Measurements from ENCODE around the gene PCDH9. TPM values are rescaled to one million over a fixed set of nuclear protein-coding genes. Genes with fewer than 3 reads are reported as not detected.
"Not testable (repeated sequence)": the region's sequence is repeated elsewhere in the genome, so short reads cannot be mapped to it uniquely, and the experiment has no call there.

Gene PCDH9
- total and polyA plus RNA-seq, 5 donors = 5.1 to 30.0 (median 27.8) TPM

- no peak overlapping the region for H3K27ac ChIP-seq (ENCODE audit: low read length)
- WGBS = 91% methylated on average over 10 of the region's 10 CpGs
- no peak for ATAC-seq
Observed at GRCh38 chr13:66623129-66623820, 606.9 kb downstream of the PCDH9 start.

GRCh38 chr13:66621906-66622447 is 608.2 kb downstream of the PCDH9 start:
- H3K27me3 ChIP-seq (ENCODE audit: control insufficient read depth, insufficient read depth); H3K4me1 ChIP-seq (ENCODE audit: control insufficient read depth, insufficient read depth, low read length); intact Hi-C loops (cut with DNase I); H3K9me3 ChIP-seq (ENCODE audit: control insufficient read depth, low read length); ATAC-seq; H3K27ac ChIP-seq (ENCODE audit: low read length); H3K4me3 ChIP-seq (ENCODE audit: low read length): not testable (repeated sequence)
- WGBS = 98% methylated on average over 31 of the region's 31 CpGs
- peak in 2 of 3 donors; percentile 44 to 45 for DNase-seq

More at GRCh38 chr13:66623129-66623820, 606.9 kb downstream of the PCDH9 start:
- Histone ChIP-seq H3K27me3 (ENCODE audit: control insufficient read depth, insufficient read depth) (no peaks in the 10 kb centered on the region), H3K4me3 (ENCODE audit: low read length) (no peak overlapping the region), H3K9me3 (ENCODE audit: control insufficient read depth, low read length) (no peaks in the 10 kb centered on the region), H3K4me1 (ENCODE audit: control insufficient read depth, insufficient read depth, low read length) (peaks cover 4% of the 10 kb centered on the region)
- no peak for DNase-seq
- intact Hi-C loops (cut with DNase I) = no loop called here

DNA sequence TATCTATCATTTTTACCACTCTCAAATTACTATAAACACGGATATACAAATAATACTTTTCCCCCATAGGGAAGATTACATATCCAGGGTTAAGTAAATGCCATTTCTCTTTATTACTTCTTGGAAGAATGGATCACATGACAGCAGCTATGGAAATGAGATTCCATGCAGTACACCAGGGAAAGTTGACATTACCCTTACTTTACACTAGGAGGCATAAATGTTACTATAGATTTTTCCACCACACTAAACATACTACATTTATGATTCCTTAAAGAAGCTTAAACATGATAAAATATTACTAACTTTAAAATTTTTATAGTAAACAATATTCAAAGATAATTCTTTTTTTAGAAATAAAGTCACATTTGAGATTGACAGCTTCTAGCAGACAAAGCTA is 611.4 kb downstream of the PCDH9 start:
- H3K9me3 ChIP-seq (ENCODE audit: control insufficient read depth, low read length) = no peaks in the 10 kb centered on the region
- no peaks in the 10 kb centered on the region for H3K27me3 ChIP-seq (ENCODE audit: control insufficient read depth, insufficient read depth)
- intact Hi-C loops (cut with DNase I) = no loop called here
- H3K4me3 ChIP-seq (ENCODE audit: low read length) = no peak overlapping the region
- ATAC-seq (no peak), DNase-seq (no peak)
- peaks cover 2% of the 10 kb centered on the region for H3K4me1 ChIP-seq (ENCODE audit: control insufficient read depth, insufficient read depth, low read length)
- H3K27ac ChIP-seq (ENCODE audit: low read length) = no peak overlapping the region
- 53% methylated on average over 1 of the region's 1 CpG for WGBS

GRCh38 chr13:66617786-66618185 is 612.4 kb downstream of the PCDH9 start:
- ATAC-seq (no peak), DNase-seq (peak in 1 of 3 donors; percentile 24)
- intact Hi-C loops (cut with DNase I) = no loop called here
- Histone ChIP-seq H3K27me3 (ENCODE audit: control insufficient read depth, insufficient read depth) (no peaks in the 10 kb centered on the region), H3K9me3 (ENCODE audit: control insufficient read depth, low read length) (no peaks in the 10 kb centered on the region), H3K4me1 (ENCODE audit: control insufficient read depth, insufficient read depth, low read length) (no peaks in the 10 kb centered on the region), H3K4me3 (ENCODE audit: low read length) (no peak overlapping the region), H3K27ac (ENCODE audit: low read length) (no peak overlapping the region)
- 71% methylated on average over 7 of the region's 7 CpGs for WGBS

- intact Hi-C loops (cut with DNase I) = no loop called here
- DNase-seq = peak in 1 of 3 donors; percentile 12
- H3K27ac ChIP-seq (ENCODE audit: low read length) = no peak overlapping the region
Observed at GRCh38 chr13:66612983-66613382, 617.2 kb downstream of the PCDH9 start.

DNA sequence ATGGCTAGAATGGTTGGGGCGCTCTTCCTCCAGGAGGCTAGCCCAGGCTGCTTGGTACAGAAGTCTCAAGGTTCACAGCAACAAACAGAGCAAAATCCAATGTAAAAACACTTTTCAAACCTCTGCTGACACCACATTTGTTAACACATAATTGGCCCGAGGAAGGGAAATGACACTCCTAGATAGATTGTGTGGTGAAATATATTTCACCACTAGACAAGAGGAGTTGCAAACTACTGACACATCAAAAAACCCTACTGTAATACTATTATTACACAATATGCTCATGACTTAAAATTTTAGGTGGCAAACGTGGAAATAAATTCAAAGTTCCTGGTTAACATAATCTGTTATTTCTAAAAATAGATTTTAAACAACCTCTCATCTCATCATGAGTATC is 643.6 kb downstream of the PCDH9 start:
- Histone ChIP-seq H3K27ac (ENCODE audit: low read length) (no peak overlapping the region), H3K4me3 (ENCODE audit: low read length) (no peak overlapping the region), H3K4me1 (ENCODE audit: control insufficient read depth, insufficient read depth, low read length) (peaks cover 2% of the 10 kb centered on the region), H3K27me3 (ENCODE audit: control insufficient read depth, insufficient read depth) (no peaks in the 10 kb centered on the region), H3K9me3 (ENCODE audit: control insufficient read depth, low read length) (no peaks in the 10 kb centered on the region)
- ATAC-seq (peak; percentile 14 to 80), DNase-seq (no peak)
- intact Hi-C loops (cut with DNase I) = no loop called here
- 49% methylated on average over 3 of the region's 3 CpGs for WGBS

More at GRCh38 chr13:66612983-66613382, 617.2 kb downstream of the PCDH9 start:
- H3K4me3 ChIP-seq (ENCODE audit: low read length) = no peak overlapping the region
- H3K27me3 ChIP-seq (ENCODE audit: control insufficient read depth, insufficient read depth) = no peaks in the 10 kb centered on the region
- WGBS = 95% methylated on average over 6 of the region's 6 CpGs
- H3K9me3 ChIP-seq (ENCODE audit: control insufficient read depth, low read length) = no peaks in the 10 kb centered on the region
- H3K4me1 ChIP-seq (ENCODE audit: control insufficient read depth, insufficient read depth, low read length) = no peaks in the 10 kb centered on the region
- no peak for ATAC-seq

DNA sequence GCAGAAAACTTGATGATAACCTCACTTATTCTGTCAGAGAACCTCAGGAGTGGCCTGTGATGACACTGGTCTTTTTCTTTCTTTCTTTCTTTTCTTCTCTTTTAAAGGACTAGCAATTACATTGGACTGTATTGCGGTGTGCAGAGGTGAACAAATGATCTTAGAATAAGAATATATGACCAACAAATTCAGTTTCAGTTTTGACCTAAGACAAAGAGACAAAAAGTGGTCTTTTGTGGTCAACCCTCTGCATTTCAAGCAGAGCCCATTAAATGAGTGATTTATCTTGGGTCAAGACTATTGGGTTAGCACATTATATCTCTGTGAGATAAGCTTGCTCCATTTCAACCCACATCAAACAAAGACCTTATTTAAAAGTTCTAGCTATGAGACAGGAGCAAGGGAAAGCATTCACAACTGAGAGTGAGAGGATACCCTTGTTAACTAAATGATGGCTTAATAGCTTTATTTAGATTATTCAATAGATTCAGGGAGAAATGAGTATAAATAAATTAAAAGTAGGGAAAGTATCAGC is 644.4 kb downstream of the PCDH9 start:
- WGBS = 93% methylated on average over 1 of the region's 1 CpG
- Histone ChIP-seq H3K27me3 (ENCODE audit: control insufficient read depth, insufficient read depth) (no peaks in the 10 kb centered on the region), H3K27ac (ENCODE audit: low read length) (no peak overlapping the region), H3K4me1 (ENCODE audit: control insufficient read depth, insufficient read depth, low read length) (peaks cover 2% of the 10 kb centered on the region), H3K9me3 (ENCODE audit: control insufficient read depth, low read length) (no peaks in the 10 kb centered on the region), H3K4me3 (ENCODE audit: low read length) (no peak overlapping the region)
- intact Hi-C loops (cut with DNase I) = no loop called here
- DNase-seq (no peak), ATAC-seq (no peak)

DNA sequence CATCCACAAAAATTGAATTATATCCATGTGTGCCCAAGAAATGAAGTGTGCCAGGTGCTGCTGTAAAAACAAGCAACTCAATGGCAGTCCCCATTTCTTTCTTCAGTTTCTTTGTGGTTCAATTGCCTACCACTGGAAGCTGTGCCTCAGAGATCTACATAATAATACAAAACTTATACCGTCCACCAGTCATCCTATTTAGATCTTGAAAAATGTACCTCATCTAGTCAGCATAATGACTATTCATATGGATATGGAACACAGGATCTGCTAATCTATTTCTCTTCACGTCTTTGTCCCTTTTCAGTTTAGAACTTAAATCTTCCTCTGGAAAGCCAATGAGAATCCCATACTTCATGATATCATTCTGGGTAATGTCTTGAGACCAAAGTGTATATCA is 648.5 kb downstream of the PCDH9 start:
- intact Hi-C loops (cut with DNase I) = no loop called here
- H3K4me3 ChIP-seq (ENCODE audit: low read length) = no peak overlapping the region
- no peak for ATAC-seq
- WGBS = 88% methylated on average over 2 of the region's 2 CpGs
- H3K4me1 ChIP-seq (ENCODE audit: control insufficient read depth, insufficient read depth, low read length) = no peaks in the 10 kb centered on the region
- H3K9me3 ChIP-seq (ENCODE audit: control insufficient read depth, low read length) = no peaks in the 10 kb centered on the region
- no peak overlapping the region for H3K27ac ChIP-seq (ENCODE audit: low read length)
- DNase-seq = no peak
- H3K27me3 ChIP-seq (ENCODE audit: control insufficient read depth, insufficient read depth) = no peaks in the 10 kb centered on the region

- no peak overlapping the region for H3K27ac ChIP-seq (ENCODE audit: low read length)
- no peak for DNase-seq
Observed at GRCh38 chr13:66578305-66578704, 651.8 kb downstream of the PCDH9 start.

GRCh38 chr13:66577358-66577757 is 652.8 kb downstream of the PCDH9 start:
- 97% methylated on average over 2 of the region's 2 CpGs for WGBS
- H3K4me1 ChIP-seq (ENCODE audit: control insufficient read depth, insufficient read depth, low read length) = no peaks in the 10 kb centered on the region
- ATAC-seq = no peak

More at GRCh38 chr13:66578305-66578704, 651.8 kb downstream of the PCDH9 start:
- Histone ChIP-seq H3K4me1 (ENCODE audit: control insufficient read depth, insufficient read depth, low read length) (no peaks in the 10 kb centered on the region), H3K9me3 (ENCODE audit: control insufficient read depth, low read length) (no peaks in the 10 kb centered on the region), H3K4me3 (ENCODE audit: low read length) (no peak overlapping the region), H3K27me3 (ENCODE audit: control insufficient read depth, insufficient read depth) (no peaks in the 10 kb centered on the region)
- WGBS = 71% methylated on average over 2 of the region's 2 CpGs
- ATAC-seq = no peak
- intact Hi-C loops (cut with DNase I) = no loop called here

GRCh38 chr13:66576381-66576780 is 653.8 kb downstream of the PCDH9 start:
- Histone ChIP-seq H3K27me3 (ENCODE audit: control insufficient read depth, insufficient read depth) (no peaks in the 10 kb centered on the region), H3K4me1 (ENCODE audit: control insufficient read depth, insufficient read depth, low read length) (no peaks in the 10 kb centered on the region), H3K4me3 (ENCODE audit: low read length) (no peak overlapping the region), H3K9me3 (ENCODE audit: control insufficient read depth, low read length) (no peaks in the 10 kb centered on the region), H3K27ac (ENCODE audit: low read length) (no peak overlapping the region)
- ATAC-seq (no peak), DNase-seq (no peak)
- intact Hi-C loops (cut with DNase I) = no loop called here
- WGBS = 91% methylated on average over 1 of the region's 1 CpG

More at GRCh38 chr13:66577358-66577757, 652.8 kb downstream of the PCDH9 start:
- Histone ChIP-seq H3K4me3 (ENCODE audit: low read length) (no peak overlapping the region), H3K9me3 (ENCODE audit: control insufficient read depth, low read length) (no peaks in the 10 kb centered on the region), H3K27me3 (ENCODE audit: control insufficient read depth, insufficient read depth) (no peaks in the 10 kb centered on the region), H3K27ac (ENCODE audit: low read length) (no peak overlapping the region)
- DNase-seq = no peak
- intact Hi-C loops (cut with DNase I) = no loop called here
